HG03103 (cell line): ENCODE measurements around the gene SLC16A4.

ENCODE experiments used
- ATAC-seq: cut with Tn5 transposase; IDR thresholded peaks from one replicate; pipeline ENCODE4 v1.9.1; 2021; ENCODE audit warnings: low read depth; ENCODE audit not compliant: unreplicated experiment

The SLC16A4 gene

DNA sequence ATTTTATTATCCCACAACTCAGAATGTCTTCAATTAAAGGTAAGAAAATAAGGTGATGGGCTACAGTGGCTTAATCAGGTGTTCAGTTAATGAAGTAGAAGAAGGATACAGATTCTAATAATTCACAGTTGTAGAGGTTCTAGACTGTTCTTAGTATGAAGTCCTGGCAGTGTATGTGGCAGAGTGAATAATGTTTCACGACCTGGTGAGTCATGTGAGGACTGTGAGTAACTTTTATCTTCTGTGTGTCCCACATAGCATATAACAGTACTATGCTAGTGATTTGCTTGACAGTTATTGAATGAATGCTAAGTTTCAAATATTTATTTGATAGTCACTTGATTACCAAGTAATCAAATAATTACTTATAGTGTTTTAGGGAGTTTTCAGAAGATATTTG lies 20.0 kb downstream of the SLC16A4 start:
- no peak for ATAC-seq

DNA sequence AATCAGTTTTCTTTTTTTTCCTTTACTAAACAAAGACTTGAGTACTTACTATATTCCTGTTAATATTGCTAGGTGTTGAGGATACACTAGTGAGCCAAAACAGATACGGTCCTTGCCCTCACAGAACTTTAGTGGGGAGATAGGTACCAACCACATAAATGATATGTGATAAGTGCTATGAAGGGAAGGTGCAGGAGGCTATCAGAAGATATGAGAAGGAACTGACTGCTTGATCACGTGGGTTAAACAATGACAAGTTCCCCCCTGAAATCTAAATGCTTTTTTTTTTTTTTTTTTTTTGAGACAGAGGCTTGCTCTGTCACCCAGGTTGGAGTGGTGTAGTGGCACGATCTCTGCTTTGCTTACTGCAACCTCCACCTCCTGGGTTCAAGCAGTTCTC lies 26.6 kb downstream of the SLC16A4 start:
- no peak for ATAC-seq

DNA sequence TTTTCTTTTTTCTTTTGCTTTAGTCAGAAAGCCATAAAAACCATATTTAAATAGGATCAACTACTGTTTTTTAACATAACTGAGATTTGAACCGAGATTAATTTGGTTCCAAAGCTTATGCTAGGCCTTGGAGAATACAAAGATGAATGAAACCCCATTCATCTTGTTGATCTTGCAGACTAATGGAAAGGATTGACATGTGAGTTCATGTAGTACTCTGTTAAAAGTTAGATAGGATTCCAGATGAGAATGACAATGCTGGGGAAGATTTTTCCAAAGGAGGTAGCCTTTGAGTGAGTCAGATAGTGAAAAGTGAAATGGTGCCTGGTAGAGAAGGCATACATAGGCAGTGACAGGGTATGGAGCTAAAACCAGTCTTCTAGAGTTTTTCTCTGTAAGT lies 29.0 kb downstream of the SLC16A4 start:
- no peak for ATAC-seq

DNA sequence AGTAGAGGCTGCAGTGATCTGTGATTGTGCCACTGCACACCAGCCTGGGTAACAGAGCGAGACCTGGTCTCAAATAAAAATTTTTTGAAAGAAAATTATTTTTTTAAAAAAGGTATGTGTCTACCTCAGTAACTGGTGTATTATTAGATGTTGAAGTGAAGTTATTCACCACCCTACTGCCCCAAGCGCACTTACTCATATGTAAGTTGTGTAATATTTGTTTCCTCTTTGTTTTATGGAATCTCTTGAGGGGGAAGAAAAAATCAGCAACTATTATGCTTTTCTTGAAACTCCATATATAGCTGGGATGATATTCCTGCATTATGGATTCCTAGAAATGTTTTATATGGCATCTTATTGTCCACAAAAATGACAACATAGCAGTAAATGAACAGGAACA lies 30.4 kb downstream of the SLC16A4 start:
- no peak for ATAC-seq

DNA sequence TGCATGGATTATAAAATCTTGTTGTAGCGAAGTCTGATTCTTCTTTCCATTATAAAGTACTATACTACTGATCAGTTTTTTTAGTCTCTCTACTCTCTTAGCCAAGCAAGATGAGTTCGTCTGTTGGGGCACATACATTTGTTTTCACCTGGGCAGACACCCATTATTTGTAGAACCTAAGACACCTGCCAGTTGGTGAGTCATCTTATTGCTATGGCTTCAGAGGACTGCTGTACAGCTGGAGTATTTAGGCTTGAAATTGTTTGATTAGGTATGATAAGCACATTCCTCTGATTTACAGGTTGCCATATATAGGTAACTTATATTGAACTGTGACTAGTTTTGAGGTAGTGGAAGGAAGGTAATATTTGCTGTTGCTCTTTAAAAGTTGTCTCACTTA lies 34.4 kb downstream of the SLC16A4 start:
- no peak for ATAC-seq

DNA sequence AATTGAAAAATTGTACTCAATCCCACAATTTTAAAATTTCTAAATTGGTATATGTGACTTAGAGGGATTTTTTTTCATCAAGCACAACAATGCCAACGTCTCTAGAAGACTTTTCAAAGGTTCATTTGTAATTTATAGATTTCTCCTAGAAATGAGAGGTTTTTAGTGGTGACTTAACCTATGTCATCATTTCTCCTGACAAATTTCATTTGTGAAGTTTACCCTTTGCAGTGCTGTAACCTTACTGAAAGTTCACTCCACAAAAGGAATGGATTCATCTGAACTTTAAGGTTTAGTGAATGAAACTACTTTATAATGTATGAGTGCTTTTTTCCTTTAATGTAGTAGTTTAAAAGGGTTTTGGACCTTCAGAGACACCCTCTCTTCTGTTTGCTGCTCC lies 35.5 kb downstream of the SLC16A4 start:
- no peak for ATAC-seq

DNA sequence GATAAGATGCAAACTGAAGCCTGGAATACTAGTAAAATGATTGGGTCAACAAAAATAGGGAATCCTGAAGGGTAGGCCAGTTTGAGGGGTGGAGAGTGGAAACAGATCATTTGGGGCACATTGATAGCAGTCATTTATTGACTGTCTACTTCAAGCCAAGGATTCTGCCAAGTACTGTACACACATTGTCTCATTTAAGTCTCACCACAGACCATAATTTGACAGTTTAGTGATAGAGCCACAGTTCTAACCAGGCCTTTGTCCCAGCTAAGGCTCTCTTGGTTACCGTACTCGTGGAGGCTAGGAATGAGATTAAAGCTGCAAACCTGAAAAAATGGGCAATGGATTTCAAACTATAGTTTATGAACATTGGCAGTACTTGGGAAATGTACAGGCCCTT lies 40.5 kb downstream of the SLC16A4 start:
- no peak for ATAC-seq

DNA sequence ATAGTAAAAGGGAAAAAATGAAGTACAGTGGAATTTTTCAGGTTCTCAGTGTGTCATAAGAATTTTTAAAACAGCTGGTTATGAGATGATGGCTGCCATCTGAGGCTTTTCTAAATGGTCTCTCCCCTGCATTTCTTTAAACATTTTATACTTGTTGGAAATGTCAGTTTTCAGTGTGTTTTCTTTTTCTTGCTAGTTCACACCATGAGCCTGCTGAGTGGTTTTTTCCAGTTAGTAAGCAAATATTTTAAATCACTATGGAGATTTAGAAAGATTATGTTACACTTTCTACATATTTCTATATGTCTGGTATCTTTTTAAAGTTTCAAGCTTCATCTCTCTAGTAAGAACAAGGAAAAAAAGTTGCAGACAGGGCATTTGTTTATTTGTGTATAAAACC lies 42.1 kb downstream of the SLC16A4 start:
- ATAC-seq, result no peak

DNA sequence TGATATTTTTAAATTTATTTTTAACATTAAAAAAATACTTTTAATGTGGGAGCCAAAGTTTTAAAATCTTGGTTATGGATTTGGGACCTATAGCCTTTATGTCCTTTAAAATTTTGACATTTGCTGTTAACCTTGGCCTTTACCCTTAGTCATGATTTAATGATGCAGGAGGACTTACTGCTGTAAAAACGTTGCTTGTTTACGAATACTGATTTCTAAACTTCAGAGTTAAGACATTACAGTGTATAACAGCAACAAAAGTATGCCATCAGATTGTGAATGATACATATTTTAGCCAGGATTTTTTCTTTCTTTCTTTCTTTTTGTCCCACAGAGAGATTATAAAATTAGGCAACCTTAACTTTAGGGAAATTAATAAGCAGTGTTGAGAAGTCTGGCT lies 42.8 kb downstream of the SLC16A4 start:
- ATAC-seq, result no peak

DNA sequence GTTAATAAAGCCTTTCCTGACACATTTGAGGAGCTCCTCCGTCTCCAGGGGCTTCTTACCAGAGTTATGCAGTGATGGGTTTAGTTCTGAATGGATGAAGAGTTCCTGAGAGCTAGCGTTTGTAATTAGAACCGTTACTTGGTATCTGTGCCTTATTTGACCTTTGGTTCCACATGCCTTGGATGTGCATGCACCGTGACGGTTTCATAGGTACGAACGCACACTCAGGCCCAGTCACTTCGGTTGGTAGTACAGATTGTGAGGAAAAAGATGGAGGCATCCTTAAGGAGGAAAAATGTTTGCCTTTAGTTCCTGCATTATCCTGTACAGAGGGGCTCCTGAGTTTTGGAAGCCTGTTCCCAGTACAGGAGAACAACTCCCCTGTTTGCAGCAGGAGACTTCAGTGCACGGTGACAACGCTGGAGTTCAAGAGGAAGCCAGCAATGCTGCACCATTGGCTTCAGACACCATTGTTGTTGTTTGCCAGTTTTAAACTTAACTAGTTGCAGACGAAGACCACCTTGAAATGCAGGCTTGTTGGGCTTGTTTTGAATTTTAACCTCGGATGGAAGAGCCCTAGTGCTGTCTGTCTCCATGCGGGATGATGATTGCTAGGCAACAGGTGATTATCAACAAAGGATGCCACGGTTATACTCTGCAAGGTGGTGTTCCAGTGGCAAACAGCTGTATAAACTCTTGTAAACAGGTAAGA lies 43.5 kb downstream of the SLC16A4 start:
- ATAC-seq, result no peak

DNA sequence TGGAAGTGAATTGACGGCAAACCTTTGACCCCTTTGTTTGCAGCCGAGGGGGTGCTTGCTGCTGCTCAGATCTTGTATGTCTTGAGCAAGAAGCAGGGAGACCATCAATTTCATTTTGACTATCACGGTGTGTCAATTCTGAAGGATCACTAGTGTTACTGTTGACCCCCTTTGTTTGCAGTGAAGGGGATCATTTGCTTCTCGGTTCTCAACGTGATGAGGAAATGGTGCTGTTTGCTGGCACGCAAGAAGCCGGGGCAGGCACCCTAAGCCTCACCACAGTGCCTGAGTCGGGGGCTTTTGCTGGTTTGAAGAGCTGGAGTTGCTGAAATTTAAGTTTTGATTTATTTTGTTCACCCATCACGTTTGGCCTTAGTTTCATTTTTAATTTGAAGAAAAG lies 44.1 kb downstream of the SLC16A4 start:
- no peak for ATAC-seq

DNA sequence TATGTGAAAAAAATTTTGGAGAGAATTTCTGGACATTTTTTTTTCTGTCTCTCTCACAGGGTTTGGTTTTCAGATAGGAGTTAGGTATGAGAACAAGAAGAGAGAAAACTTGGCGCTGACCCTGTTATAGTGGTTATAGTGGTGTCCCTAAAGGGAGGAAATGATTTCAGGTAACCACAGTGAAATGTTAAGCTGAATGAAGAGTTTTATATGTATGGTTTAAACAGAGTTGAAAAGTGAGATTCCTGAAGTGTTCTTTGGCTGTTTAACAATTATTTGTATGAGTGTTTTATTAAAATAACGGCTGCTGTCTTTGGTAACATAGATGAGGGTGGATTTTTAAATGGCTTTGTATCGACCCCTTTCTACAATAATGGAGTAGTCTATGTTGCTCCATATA lies 45.3 kb downstream of the SLC16A4 start:
- ATAC-seq, result no peak

DNA sequence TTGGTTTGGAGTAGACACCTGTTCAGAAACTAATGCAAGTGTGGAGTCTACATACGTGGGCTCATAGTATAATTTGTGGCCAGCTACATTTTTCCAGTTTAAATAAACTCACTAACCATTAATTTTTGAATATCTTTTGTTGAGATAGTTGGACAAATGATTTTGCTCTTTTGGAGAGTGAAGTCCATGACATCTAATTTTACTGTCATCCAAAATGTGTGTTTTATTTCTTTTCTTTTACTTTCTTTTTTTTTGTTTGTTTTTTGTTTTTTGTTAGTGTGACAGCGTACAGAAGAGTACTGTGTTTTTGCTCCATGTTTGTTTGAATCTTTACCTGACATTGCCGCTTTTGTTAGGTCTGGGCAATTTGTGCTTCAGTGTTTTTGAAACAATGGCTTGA lies 46.7 kb downstream of the SLC16A4 start:
- ATAC-seq, result no peak

DNA sequence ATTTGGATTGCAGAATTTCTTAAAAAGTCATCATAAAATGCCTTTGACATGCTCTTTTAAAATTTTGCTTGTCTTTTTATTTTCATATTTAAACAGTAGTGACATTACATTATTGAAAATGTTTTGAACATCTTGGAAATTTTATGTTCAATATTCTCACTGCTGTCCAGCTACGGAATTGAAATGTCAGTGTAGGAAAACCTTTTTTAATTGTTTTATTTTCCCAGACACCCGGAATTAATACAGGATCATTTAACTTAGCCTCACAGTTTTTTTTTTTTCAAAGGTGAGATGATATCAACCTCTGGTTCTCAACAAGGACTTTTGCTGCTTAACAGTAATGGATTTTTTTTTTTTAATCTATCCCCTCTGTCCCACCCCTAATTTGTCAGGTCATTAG lies 47.6 kb downstream of the SLC16A4 start:
- no peak for ATAC-seq

DNA sequence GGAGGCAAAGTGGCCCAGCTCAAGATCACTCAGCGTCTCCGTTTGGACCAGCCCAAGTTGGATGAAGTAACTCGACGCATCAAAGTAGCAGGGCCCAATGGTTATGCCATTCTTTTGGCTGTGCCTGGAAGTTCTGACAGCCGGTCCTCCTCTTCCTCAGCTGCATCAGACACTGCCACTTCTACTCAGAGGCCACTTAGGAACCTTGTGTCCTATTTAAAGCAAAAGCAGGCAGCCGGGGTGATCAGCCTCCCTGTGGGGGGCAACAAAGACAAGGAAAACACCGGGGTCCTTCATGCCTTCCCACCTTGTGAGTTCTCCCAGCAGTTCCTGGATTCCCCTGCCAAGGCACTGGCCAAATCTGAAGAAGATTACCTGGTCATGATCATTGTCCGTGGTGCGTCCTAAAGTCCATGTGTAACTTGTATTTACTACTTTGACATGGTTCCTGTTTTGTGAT lies 48.9 kb downstream of the SLC16A4 start:
- no peak for ATAC-seq

DNA sequence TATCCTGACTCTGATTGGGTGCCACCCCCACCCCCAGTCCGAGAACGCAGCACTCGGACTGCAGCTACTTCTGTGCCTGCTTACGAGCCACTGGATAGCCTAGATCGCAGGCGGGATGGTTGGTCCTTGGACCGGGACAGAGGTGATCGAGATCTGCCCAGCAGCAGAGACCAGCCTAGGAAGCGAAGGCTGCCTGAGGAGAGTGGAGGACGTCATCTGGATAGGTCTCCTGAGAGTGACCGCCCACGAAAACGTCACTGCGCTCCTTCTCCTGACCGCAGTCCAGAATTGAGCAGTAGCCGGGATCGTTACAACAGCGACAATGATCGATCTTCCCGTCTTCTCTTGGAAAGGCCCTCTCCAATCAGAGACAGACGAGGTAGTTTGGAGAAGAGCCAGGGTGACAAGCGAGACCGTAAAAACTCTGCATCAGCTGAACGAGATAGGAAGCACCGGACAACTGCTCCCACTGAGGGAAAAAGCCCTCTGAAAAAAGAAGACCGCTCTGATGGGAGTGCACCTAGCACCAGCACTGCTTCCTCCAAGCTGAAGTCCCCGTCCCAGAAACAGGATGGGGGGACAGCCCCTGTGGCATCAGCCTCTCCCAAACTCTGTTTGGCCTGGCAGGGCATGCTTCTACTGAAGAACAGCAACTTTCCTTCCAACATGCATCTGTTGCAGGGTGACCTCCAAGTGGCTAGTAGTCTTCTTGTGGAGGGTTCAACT lies 49.5 kb downstream of the SLC16A4 start:
- ATAC-seq, result no peak

DNA sequence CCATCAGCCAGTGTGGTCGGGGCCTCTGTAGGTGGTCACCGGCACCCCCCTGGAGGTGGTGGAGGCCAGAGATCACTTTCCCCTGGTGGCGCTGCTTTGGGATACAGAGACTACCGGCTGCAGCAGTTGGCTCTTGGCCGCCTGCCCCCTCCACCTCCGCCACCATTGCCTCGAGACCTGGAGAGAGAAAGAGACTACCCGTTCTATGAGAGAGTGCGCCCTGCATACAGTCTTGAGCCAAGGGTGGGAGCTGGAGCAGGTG lies 50.7 kb downstream of the SLC16A4 start:
- ATAC-seq, result no peak

DNA sequence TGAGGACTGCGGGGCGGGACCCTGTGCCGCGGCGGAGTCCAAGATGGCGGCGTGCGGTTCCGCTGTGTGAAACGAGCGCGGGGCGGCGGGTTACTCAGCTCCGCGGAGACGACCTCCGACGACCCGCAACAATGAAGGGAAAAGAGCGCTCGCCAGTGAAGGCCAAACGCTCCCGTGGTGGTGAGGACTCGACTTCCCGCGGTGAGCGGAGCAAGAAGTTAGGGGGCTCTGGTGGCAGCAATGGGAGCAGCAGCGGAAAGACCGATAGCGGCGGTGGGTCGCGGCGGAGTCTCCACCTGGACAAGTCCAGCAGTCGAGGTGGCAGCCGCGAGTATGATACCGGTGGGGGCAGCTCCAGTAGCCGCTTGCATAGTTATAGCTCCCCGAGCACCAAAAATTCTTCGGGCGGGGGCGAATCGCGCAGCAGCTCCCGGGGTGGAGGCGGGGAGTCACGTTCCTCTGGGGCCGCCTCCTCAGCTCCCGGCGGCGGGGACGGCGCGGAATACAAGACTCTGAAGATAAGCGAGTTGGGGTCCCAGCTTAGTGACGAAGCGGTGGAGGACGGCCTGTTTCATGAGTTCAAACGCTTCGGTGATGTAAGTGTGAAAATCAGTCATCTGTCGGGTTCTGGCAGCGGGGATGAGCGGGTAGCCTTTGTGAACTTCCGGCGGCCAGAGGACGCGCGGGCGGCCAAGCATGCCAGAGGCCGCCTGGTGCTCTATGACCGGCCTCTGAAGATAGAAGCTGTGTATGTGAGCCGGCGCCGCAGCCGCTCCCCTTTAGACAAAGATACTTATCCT lies 51.2 kb downstream of the SLC16A4 start:
- ATAC-seq, result no peak

DNA sequence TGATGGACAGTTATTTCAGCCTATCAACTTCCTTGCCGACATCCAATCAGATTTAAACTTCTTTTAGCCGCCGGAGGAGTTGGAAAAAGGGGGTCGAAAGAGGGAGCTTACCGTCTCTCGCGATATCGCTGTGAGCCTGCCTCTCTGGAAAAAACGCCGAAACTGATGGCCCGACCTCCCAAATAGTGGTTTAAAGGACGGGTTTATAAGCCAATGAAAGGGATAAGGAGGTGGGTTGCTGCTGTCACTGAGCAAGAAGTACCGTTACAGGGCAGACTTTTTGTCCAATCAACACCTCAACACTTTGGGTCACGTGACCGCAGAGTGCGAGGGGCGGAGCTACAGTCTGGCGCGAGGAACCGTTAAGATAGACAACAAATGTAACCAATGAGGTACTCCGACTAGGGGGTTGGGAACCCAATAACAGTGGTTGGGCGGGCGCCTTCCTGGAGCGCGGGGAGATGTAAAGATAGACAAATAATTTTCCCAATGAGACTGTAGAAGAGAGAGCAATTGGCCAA lies 51.9 kb downstream of the SLC16A4 start, which contains the start of gene RBM15:
Gene RBM15, plus strand, starts transcription at position 492 of the 521 bp plus-strand sequence. Its CDS starts 29 bp downstream, at position 521.
- ATAC-seq, result peak; percentile 72

DNA sequence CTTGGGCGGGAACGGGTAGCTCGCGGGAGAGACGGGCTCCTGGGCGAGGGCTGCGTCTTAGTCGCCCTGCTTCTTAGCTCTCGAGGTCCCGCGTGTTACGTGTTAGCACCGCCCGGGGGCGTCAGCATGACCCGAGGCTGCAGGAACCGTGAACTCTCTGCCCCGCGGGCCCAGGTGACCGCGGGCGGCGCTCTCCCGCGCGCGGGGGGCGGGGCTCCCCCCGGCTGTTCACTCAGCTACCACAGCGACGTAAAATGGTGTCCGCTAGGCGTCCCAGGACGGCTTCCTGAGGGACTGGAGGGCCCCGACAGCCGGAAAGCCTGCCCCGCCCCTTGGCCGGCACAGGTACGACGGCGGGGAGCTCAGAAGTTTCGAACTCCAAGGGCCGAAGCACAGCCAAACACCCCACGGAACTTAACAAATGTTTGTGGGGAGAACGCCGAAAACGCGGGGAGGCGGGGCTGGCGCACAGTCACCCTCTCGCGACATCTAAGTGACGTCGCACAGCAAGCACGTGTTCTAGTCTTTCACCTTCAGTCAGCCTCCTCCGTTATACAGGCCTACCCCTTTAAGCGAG lies 52.4 kb downstream of the SLC16A4 start:
- peak; percentile 58 for ATAC-seq

DNA sequence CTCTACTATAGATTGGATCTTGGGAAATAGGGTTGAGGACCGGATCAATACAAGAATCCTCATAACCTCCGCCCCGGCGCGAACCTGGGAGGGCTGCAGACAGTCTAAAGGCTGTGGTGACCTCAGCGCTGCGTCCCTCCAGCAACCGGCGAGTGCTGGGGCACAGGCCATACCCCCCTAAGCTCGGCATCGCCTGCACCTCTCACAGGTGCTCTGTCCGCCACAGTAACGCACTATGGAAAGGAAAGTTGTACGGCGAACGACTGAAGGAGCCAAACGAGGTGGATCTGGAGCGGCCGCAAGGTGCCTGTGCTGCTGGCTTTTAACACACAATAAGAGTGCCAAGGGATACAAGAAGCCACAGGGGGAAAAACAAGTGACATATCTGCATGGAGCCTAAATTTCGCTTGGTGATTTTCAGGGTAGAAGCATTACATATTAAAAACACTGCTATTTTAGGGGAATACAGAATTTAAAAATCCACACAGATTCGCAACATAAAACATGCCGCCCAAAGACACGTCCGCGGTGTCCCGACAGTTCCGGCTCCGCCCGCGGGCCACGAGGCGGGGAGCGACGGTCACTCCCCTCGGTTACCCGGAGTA lies 53.0 kb downstream of the SLC16A4 start:
- ATAC-seq, result no peak
